Stomach (tissue), 4 donors: ENCODE measurements around the gene F3.

ENCODE experiments used
- EP300 ChIP-seq: sonication (generic); formaldehyde crosslinking; IDR thresholded peaks from one replicate; pipeline ENCODE4 v1.6.1; 2017; ENCODE audit warnings: antibody characterized with exemption
- POLR2A ChIP-seq, 4 donors: fragments of 450-650 bp; IDR thresholded peaks; one replicate each; pipeline ENCODE4 v1.6.1; 2016; ENCODE audit warnings: antibody characterized with exemption in 4 of 4, control low read depth in 2 of 4, mild to moderate bottlenecking in 1 of 4, moderate library complexity in 1 of 4
- TF ChIP-seq, protein P1 (sequence below), 7 experiments: fragments of 450-650 bp in 4 of 7; fragments of 200-600 bp in 3 of 7; sonication (generic) in 3 of 7; IDR thresholded peaks; one replicate each; pipeline ENCODE4 v1.5.1; 2016 to 2019; ENCODE audit warnings: antibody characterized with exemption in 7 of 7, control low read depth in 2 of 7, mild to moderate bottlenecking in 1 of 7

DNA sequence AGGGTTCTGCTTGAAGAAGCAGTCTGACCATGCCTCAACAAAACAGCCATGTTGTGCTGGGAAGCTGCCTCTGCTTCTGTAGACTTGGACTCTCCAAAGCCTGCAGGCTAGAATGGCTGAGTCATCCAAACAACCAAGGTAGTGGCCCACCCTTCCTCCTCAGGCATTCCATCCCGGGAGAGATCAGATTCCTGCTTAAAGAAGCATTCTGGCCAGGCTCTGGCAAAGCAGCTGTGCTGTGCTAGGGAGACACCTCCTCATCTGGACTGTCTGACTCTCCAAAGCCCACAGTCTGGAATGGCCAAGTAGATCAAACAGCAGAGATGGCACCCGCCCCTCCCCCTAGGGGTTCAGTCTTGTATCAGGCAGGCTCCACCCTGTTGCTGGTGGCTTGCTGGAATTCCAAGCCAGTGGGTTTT is 38.3 kb upstream of the F3 start:
- TF ChIP-seq, protein P1, sequence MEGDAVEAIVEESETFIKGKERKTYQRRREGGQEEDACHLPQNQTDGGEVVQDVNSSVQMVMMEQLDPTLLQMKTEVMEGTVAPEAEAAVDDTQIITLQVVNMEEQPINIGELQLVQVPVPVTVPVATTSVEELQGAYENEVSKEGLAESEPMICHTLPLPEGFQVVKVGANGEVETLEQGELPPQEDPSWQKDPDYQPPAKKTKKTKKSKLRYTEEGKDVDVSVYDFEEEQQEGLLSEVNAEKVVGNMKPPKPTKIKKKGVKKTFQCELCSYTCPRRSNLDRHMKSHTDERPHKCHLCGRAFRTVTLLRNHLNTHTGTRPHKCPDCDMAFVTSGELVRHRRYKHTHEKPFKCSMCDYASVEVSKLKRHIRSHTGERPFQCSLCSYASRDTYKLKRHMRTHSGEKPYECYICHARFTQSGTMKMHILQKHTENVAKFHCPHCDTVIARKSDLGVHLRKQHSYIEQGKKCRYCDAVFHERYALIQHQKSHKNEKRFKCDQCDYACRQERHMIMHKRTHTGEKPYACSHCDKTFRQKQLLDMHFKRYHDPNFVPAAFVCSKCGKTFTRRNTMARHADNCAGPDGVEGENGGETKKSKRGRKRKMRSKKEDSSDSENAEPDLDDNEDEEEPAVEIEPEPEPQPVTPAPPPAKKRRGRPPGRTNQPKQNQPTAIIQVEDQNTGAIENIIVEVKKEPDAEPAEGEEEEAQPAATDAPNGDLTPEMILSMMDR (IDR thresholded peaks at IDR 0.05) = no peak
- TF ChIP-seq EP300 (no peak), POLR2A (IDR thresholded peaks at IDR 0.05) (no peak)
